IPS-18a (cell line): Measurements from ENCODE around the gene BPIFB1.

Experiments used
- H3K27ac ChIP-seq: one replicate; pipeline ENCODE4 v1.5.1; 2013; ENCODE audit warnings: low read length
- H3K27me3 ChIP-seq: one replicate; pipeline ENCODE4 v1.6.1; 2013; ENCODE audit warnings: mild to moderate bottlenecking, low read length; ENCODE audit not compliant: control insufficient read depth, insufficient read depth
- H3K36me3 ChIP-seq: one replicate; pipeline ENCODE4 v1.6.1; 2013; ENCODE audit warnings: low read depth, low read length; ENCODE audit not compliant: control insufficient read depth
- H3K4me1 ChIP-seq: one replicate; pipeline ENCODE4 v1.6.1; 2013; ENCODE audit warnings: low read depth, low read length; ENCODE audit not compliant: control insufficient read depth
- H3K4me3 ChIP-seq: one replicate; pipeline ENCODE4 v1.5.1; 2013; ENCODE audit warnings: low read length
- H3K9ac ChIP-seq: one replicate; pipeline ENCODE4 v1.6.1; 2013; ENCODE audit warnings: mild to moderate bottlenecking, low read length, moderate library complexity
- H3K9me3 ChIP-seq: one replicate; pipeline ENCODE4 v1.6.1; 2013; ENCODE audit warnings: low read depth, low read length; ENCODE audit not compliant: control insufficient read depth

The BPIFB1 gene

GRCh38 chr20:33282991-33283555 is at the start of gene BPIFB1:
Gene BPIFB1 (plus strand): TSS chr20:33283214. CDS start chr20:33286074, 2,860 bp downstream.
- Histone ChIP-seq H3K27ac (no peak within 1 kb of the TSS), H3K27me3 (no peaks in the 10 kb centered on the region), H3K4me1 (peaks cover 2% of the 10 kb centered on the region), H3K9ac (no peak within 1 kb of the TSS), H3K36me3 (no peaks in the 10 kb centered on the region), H3K4me3 (no peak within 1 kb of the TSS), H3K9me3 (no peaks in the 10 kb centered on the region)

GRCh38 chr20:33234050-33234449 is 49.0 kb upstream of the BPIFB1 start:
- Histone ChIP-seq H3K4me1 (no peaks in the 10 kb centered on the region), H3K9me3 (no peaks in the 10 kb centered on the region), H3K4me3 (no peak overlapping the region), H3K9ac (no peak overlapping the region), H3K27me3 (no peaks in the 10 kb centered on the region), H3K27ac (no peak overlapping the region), H3K36me3 (no peaks in the 10 kb centered on the region)

- no peaks in the 10 kb centered on the region for H3K4me1 ChIP-seq
- no peaks in the 10 kb centered on the region for H3K9me3 ChIP-seq
- H3K4me3 ChIP-seq, result no peak within 1 kb of the TSS
- no peaks in the 10 kb centered on the region for H3K27me3 ChIP-seq
- H3K27ac ChIP-seq, result no peak within 1 kb of the TSS
- H3K36me3 ChIP-seq, result no peaks in the 10 kb centered on the region
- no peak within 1 kb of the TSS for H3K9ac ChIP-seq
Measured at GRCh38 chr20:33235696-33236095, 47.3 kb upstream of the BPIFB1 start, which contains the start of gene BPIFA1. Gene BPIFA1 (plus strand): TSS chr20:33235996. CDS start chr20:33237712, 1,716 bp downstream.

DNA sequence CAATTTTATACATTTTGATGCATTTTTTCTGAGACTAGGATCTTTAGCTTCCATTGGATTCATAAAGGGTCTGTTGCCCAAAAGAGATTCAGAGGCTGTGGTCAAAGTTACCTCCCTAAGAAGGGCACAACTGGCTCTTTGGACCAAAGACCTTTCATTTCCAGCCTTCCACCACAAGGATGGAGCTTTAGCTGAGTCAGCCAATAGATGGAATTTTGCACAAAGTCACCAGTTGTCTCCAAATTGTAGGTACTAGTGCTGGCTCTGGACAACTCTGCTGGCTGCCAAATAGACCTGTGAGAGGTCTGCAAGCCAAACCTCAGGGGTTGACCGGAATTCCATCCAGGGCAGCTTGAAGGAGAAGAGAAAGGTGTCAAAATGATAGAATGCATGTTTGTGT is 46.7 kb upstream of the BPIFB1 start:
- Histone ChIP-seq H3K27ac (no peak overlapping the region), H3K9ac (no peak overlapping the region), H3K27me3 (no peaks in the 10 kb centered on the region), H3K4me1 (no peaks in the 10 kb centered on the region), H3K36me3 (no peaks in the 10 kb centered on the region), H3K4me3 (no peak overlapping the region), H3K9me3 (no peaks in the 10 kb centered on the region)

- Histone ChIP-seq H3K36me3 (no peaks in the 10 kb centered on the region), H3K27ac (no peak overlapping the region), H3K9ac (no peak overlapping the region), H3K4me3 (no peak overlapping the region), H3K4me1 (no peaks in the 10 kb centered on the region), H3K27me3 (no peaks in the 10 kb centered on the region), H3K9me3 (no peaks in the 10 kb centered on the region)
Measured at GRCh38 chr20:33237989-33238388, 45.0 kb upstream of the BPIFB1 start.

DNA sequence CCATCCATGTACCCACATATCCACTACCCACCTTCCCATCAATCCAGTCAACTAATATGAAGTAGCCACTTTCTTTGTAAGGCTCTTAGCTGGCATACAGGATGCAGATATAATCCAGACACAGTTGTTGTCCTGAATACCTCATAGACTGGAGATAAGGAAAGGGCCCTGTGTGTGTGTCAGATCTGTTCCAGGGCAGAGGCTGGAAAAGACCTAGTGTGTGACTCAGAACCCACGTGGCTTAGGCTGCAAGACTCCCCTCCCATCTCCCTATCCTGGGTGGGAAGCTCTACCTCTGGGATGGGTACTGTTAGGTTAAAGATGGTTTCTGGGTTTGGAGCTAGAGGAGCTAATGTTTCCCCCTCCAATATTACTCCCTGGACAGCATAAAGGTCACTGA is 43.6 kb upstream of the BPIFB1 start:
- H3K27ac ChIP-seq, result no peak overlapping the region
- H3K9ac ChIP-seq, result no peak overlapping the region
- no peaks in the 10 kb centered on the region for H3K27me3 ChIP-seq
- H3K9me3 ChIP-seq, result no peaks in the 10 kb centered on the region
- H3K4me3 ChIP-seq, result no peak overlapping the region
- no peaks in the 10 kb centered on the region for H3K4me1 ChIP-seq
- no peaks in the 10 kb centered on the region for H3K36me3 ChIP-seq

GRCh38 chr20:33239979-33240736 is 42.9 kb upstream of the BPIFB1 start:
- no peaks in the 10 kb centered on the region for H3K4me1 ChIP-seq
- no peaks in the 10 kb centered on the region for H3K27me3 ChIP-seq
- no peak overlapping the region for H3K9ac ChIP-seq
- no peak overlapping the region for H3K4me3 ChIP-seq
- no peak overlapping the region for H3K27ac ChIP-seq
- no peaks in the 10 kb centered on the region for H3K36me3 ChIP-seq
- H3K9me3 ChIP-seq, result no peaks in the 10 kb centered on the region

DNA sequence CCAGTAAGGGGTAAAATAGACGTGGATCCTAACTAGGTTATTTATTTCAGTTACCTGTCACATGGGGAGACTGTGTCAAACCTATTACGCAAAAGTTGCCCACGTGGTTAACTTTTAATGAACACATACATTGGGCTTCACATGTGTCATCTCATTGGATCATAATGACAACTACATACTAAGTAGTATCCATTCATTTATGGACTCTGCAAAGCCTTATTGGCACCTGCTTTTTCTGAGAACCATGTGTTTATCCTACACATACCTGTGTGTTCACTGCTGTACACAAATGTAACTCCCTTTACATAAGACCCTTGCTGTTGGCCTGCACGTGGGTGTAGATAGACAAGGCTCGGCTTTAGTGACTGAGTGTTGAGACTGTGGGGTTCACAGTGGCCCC is 42.1 kb upstream of the BPIFB1 start:
- Histone ChIP-seq H3K9ac (no peak overlapping the region), H3K27me3 (no peaks in the 10 kb centered on the region), H3K4me1 (no peaks in the 10 kb centered on the region), H3K27ac (no peak overlapping the region), H3K36me3 (no peaks in the 10 kb centered on the region), H3K9me3 (no peaks in the 10 kb centered on the region), H3K4me3 (no peak overlapping the region)

- H3K9me3 ChIP-seq, result no peaks in the 10 kb centered on the region
- H3K4me1 ChIP-seq, result no peaks in the 10 kb centered on the region
- no peak overlapping the region for H3K4me3 ChIP-seq
- no peaks in the 10 kb centered on the region for H3K36me3 ChIP-seq
- no peak overlapping the region for H3K27ac ChIP-seq
- no peak overlapping the region for H3K9ac ChIP-seq
- H3K27me3 ChIP-seq, result no peaks in the 10 kb centered on the region
Measured at GRCh38 chr20:33242319-33243100, 40.5 kb upstream of the BPIFB1 start.

GRCh38 chr20:33246077-33246476 is 36.9 kb upstream of the BPIFB1 start:
- H3K4me1 ChIP-seq, result no peaks in the 10 kb centered on the region
- no peaks in the 10 kb centered on the region for H3K27me3 ChIP-seq
- no peaks in the 10 kb centered on the region for H3K36me3 ChIP-seq
- no peak overlapping the region for H3K9ac ChIP-seq
- H3K27ac ChIP-seq, result no peak overlapping the region
- H3K4me3 ChIP-seq, result no peak overlapping the region
- H3K9me3 ChIP-seq, result no peaks in the 10 kb centered on the region

DNA sequence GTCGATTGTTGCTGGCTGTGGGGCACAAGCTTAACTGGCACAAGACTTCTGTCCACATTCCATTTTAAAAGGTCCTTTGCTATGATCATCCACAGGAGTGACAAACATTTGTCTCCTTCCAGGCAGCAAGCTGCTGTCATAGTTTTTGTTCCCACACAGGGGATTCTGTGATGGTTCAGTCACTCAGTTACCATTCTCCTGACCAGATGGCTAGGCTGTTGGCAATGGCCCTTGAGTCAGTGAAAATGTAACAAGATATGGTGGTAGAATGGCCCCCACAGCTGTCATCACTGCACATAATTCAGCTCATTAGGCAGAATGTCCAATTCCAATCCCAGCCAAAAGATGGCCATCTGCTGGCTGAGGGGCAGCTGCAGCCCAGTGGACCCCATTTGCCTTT is 33.6 kb upstream of the BPIFB1 start:
- Histone ChIP-seq H3K27ac (no peak overlapping the region), H3K4me3 (no peak overlapping the region), H3K27me3 (no peaks in the 10 kb centered on the region), H3K9ac (no peak overlapping the region), H3K9me3 (no peaks in the 10 kb centered on the region), H3K4me1 (no peaks in the 10 kb centered on the region), H3K36me3 (no peaks in the 10 kb centered on the region)
